ENCODE measurements around the gene PLA2G4D.

PLA2G4D gene

GRCh38 chr15:42060797-42061196, 33.6 kb downstream of the PLA2G4D start:
- peaks cover 11% of the 10 kb centered on the region for H3K4me1 ChIP-seq (ENCODE audit: control insufficient read depth, insufficient read depth, low read length, poor library complexity, severe bottlenecking)
- H3K9me3 ChIP-seq (ENCODE audit: control insufficient read depth, low read length) = no peaks in the 10 kb centered on the region
- H3K4me3 ChIP-seq (ENCODE audit: extremely low read depth, insufficient read depth, low read length, poor library complexity, severe bottlenecking) = no peak overlapping the region
- no peaks in the 10 kb centered on the region for H3K36me3 ChIP-seq (ENCODE audit: control insufficient read depth, insufficient read depth, low read length)
- 89 to 96% methylated on average over 2 to 4 of the region's 5 CpGs for WGBS, 2 experiments (ENCODE audit: insufficient coverage in 2 of 2)
- no peak overlapping the region for H3K27ac ChIP-seq (ENCODE audit: low read depth, low read length, severe bottlenecking)

GRCh38 chr15:42060477-42060763, 33.9 kb downstream of the PLA2G4D start:
- Histone ChIP-seq H3K9me3 (ENCODE audit: control insufficient read depth, low read length) (no peaks in the 10 kb centered on the region), H3K36me3 (ENCODE audit: control insufficient read depth, insufficient read depth, low read length) (no peaks in the 10 kb centered on the region), H3K4me1 (ENCODE audit: control insufficient read depth, insufficient read depth, low read length, poor library complexity, severe bottlenecking) (peaks cover 7% of the 10 kb centered on the region), H3K27ac (ENCODE audit: low read depth, low read length, severe bottlenecking) (no peak overlapping the region), H3K4me3 (ENCODE audit: extremely low read depth, insufficient read depth, low read length, poor library complexity, severe bottlenecking) (no peak overlapping the region)
- 85 to 92% methylated on average over 3 to 4 of the region's 4 CpGs for WGBS, 2 experiments (ENCODE audit: insufficient coverage in 2 of 2)

GRCh38 chr15:42059661-42060476, 34.5 kb downstream of the PLA2G4D start:
- Histone ChIP-seq H3K9me3 (ENCODE audit: control insufficient read depth, low read length) (no peaks in the 10 kb centered on the region), H3K36me3 (ENCODE audit: control insufficient read depth, insufficient read depth, low read length) (no peaks in the 10 kb centered on the region), H3K4me1 (ENCODE audit: control insufficient read depth, insufficient read depth, low read length, poor library complexity, severe bottlenecking) (peaks cover 1% of the 10 kb centered on the region), H3K4me3 (ENCODE audit: extremely low read depth, insufficient read depth, low read length, poor library complexity, severe bottlenecking) (no peak overlapping the region), H3K27ac (ENCODE audit: low read depth, low read length, severe bottlenecking) (no peak overlapping the region)
- 61 to 63% methylated on average over 12 of the region's 14 CpGs for WGBS, 2 experiments (ENCODE audit: insufficient coverage in 2 of 2)

GRCh38 chr15:42058791-42059190, 35.6 kb downstream of the PLA2G4D start:
- no peaks in the 10 kb centered on the region for H3K9me3 ChIP-seq (ENCODE audit: control insufficient read depth, low read length)
- no peak overlapping the region for H3K4me3 ChIP-seq (ENCODE audit: extremely low read depth, insufficient read depth, low read length, poor library complexity, severe bottlenecking)
- no peak overlapping the region for H3K27ac ChIP-seq (ENCODE audit: low read depth, low read length, severe bottlenecking)
- 80 to 89% methylated on average over 1 of the region's 3 CpGs for WGBS, 2 experiments (ENCODE audit: insufficient coverage in 2 of 2)
- no peaks in the 10 kb centered on the region for H3K4me1 ChIP-seq (ENCODE audit: control insufficient read depth, insufficient read depth, low read length, poor library complexity, severe bottlenecking)
- no peaks in the 10 kb centered on the region for H3K36me3 ChIP-seq (ENCODE audit: control insufficient read depth, insufficient read depth, low read length)

- WGBS, 2 experiments (ENCODE audit: insufficient coverage in 2 of 2) = 93 to 94% methylated on average over 2 to 4 of the region's 6 CpGs
Observed at GRCh38 chr15:42057799-42058646, 36.3 kb downstream of the PLA2G4D start.

GRCh38 chr15:42056934-42057798, 37.2 kb downstream of the PLA2G4D start:
- 29 to 32% methylated on average over 35 to 36 of the region's 37 CpGs for whole genome bisulfite sequencing, 2 experiments (ENCODE audit: insufficient coverage in 2 of 2)
- H3K27ac ChIP-seq (ENCODE audit: low read depth, low read length, severe bottlenecking) = no peak overlapping the region
- no peaks in the 10 kb centered on the region for H3K36me3 ChIP-seq (ENCODE audit: control insufficient read depth, insufficient read depth, low read length)
- H3K4me1 ChIP-seq (ENCODE audit: control insufficient read depth, insufficient read depth, low read length, poor library complexity, severe bottlenecking) = no peaks in the 10 kb centered on the region
- no peak overlapping the region for H3K4me3 ChIP-seq (ENCODE audit: extremely low read depth, insufficient read depth, low read length, poor library complexity, severe bottlenecking)
- no peaks in the 10 kb centered on the region for H3K9me3 ChIP-seq (ENCODE audit: control insufficient read depth, low read length)

More at GRCh38 chr15:42057799-42058646, 36.3 kb downstream of the PLA2G4D start:
- Histone ChIP-seq H3K9me3 (ENCODE audit: control insufficient read depth, low read length) (no peaks in the 10 kb centered on the region), H3K27ac (ENCODE audit: low read depth, low read length, severe bottlenecking) (no peak overlapping the region), H3K4me3 (ENCODE audit: extremely low read depth, insufficient read depth, low read length, poor library complexity, severe bottlenecking) (no peak overlapping the region), H3K4me1 (ENCODE audit: control insufficient read depth, insufficient read depth, low read length, poor library complexity, severe bottlenecking) (no peaks in the 10 kb centered on the region), H3K36me3 (ENCODE audit: control insufficient read depth, insufficient read depth, low read length) (no peaks in the 10 kb centered on the region)

- no CpG with 5 or more reads among the region's 2 CpGs for WGBS, 2 experiments (ENCODE audit: insufficient coverage in 2 of 2)
- Histone ChIP-seq H3K27ac (ENCODE audit: low read depth, low read length, severe bottlenecking) (no peak overlapping the region), H3K4me1 (ENCODE audit: control insufficient read depth, insufficient read depth, low read length, poor library complexity, severe bottlenecking) (no peaks in the 10 kb centered on the region), H3K9me3 (ENCODE audit: control insufficient read depth, low read length) (no peaks in the 10 kb centered on the region), H3K36me3 (ENCODE audit: control insufficient read depth, insufficient read depth, low read length) (no peaks in the 10 kb centered on the region), H3K4me3 (ENCODE audit: extremely low read depth, insufficient read depth, low read length, poor library complexity, severe bottlenecking) (no peak overlapping the region)
Observed at GRCh38 chr15:42053914-42054313, 40.4 kb downstream of the PLA2G4D start.

GRCh38 chr15:42053010-42053409, 41.4 kb downstream of the PLA2G4D start:
- Histone ChIP-seq H3K27ac (ENCODE audit: low read depth, low read length, severe bottlenecking) (no peak overlapping the region), H3K4me1 (ENCODE audit: control insufficient read depth, insufficient read depth, low read length, poor library complexity, severe bottlenecking) (no peaks in the 10 kb centered on the region), H3K9me3 (ENCODE audit: control insufficient read depth, low read length) (no peaks in the 10 kb centered on the region), H3K36me3 (ENCODE audit: control insufficient read depth, insufficient read depth, low read length) (no peaks in the 10 kb centered on the region), H3K4me3 (ENCODE audit: extremely low read depth, insufficient read depth, low read length, poor library complexity, severe bottlenecking) (no peak overlapping the region)
- 90 to 94% methylated on average over 2 to 4 of the region's 4 CpGs for WGBS, 2 experiments (ENCODE audit: insufficient coverage in 2 of 2)

GRCh38 chr15:42050484-42051255, 43.7 kb downstream of the PLA2G4D start:
- H3K4me1 ChIP-seq (ENCODE audit: control insufficient read depth, insufficient read depth, low read length, poor library complexity, severe bottlenecking) = no peaks in the 10 kb centered on the region
- WGBS, 2 experiments (ENCODE audit: insufficient coverage in 2 of 2) = 84 to 90% methylated on average over 5 to 9 of the region's 10 CpGs
- no peak overlapping the region for H3K4me3 ChIP-seq (ENCODE audit: extremely low read depth, insufficient read depth, low read length, poor library complexity, severe bottlenecking)
- H3K27ac ChIP-seq (ENCODE audit: low read depth, low read length, severe bottlenecking) = no peak overlapping the region
- no peaks in the 10 kb centered on the region for H3K36me3 ChIP-seq (ENCODE audit: control insufficient read depth, insufficient read depth, low read length)
- H3K9me3 ChIP-seq (ENCODE audit: control insufficient read depth, low read length) = no peaks in the 10 kb centered on the region

- Histone ChIP-seq H3K4me1 (ENCODE audit: control insufficient read depth, insufficient read depth, low read length, poor library complexity, severe bottlenecking) (no peaks in the 10 kb centered on the region), H3K9me3 (ENCODE audit: control insufficient read depth, low read length) (no peaks in the 10 kb centered on the region), H3K27ac (ENCODE audit: low read depth, low read length, severe bottlenecking) (no peak overlapping the region), H3K36me3 (ENCODE audit: control insufficient read depth, insufficient read depth, low read length) (no peaks in the 10 kb centered on the region), H3K4me3 (ENCODE audit: extremely low read depth, insufficient read depth, low read length, poor library complexity, severe bottlenecking) (no peak overlapping the region)
- 62 to 69% methylated on average over 3 to 7 of the region's 8 CpGs for WGBS, 2 experiments (ENCODE audit: insufficient coverage in 2 of 2)
Observed at GRCh38 chr15:42048821-42049200, 45.6 kb downstream of the PLA2G4D start.

Data from mesodermal cell (in vitro differentiated cells).